HG03039 (cell line): ENCODE data around the gene UPB1.
"Not testable (repeated sequence)": the region's sequence is repeated elsewhere in the genome, so short reads cannot be mapped to it uniquely, and the experiment has no call there.

Source experiments
- ATAC-seq: cut with Tn5 transposase; IDR thresholded peaks from one replicate; pipeline ENCODE4 v1.9.1; 2021; ENCODE audit warnings: mild to moderate bottlenecking, moderate library complexity; ENCODE audit not compliant: unreplicated experiment

Gene UPB1

GRCh38 chr22:24525416-24526037 is 30.4 kb downstream of the UPB1 start:
- ATAC-seq: no peak

DNA sequence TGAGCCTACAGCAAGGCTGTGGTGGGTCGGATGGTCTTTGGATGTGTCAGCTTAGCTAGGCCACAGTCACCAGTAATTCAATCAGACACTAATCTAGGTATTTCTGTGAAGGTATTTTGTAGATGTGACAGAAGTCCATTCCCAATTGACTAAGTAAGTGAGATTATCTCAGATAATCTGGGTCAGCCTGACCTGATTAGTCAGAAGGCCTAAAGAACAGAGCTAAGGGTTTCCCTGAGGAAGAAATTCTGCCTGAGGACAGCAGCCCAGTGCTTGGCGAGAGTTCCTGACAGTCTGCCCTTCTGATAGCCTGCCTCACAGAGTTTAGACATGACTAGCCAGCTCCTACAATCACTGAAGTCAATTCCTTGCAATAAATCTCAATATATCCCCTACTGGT is 31.1 kb downstream of the UPB1 start:
- ATAC-seq: no peak

- no peak for ATAC-seq
Observed at GRCh38 chr22:24529898-24530297, 34.8 kb downstream of the UPB1 start.

GRCh38 chr22:24530968-24531367 is 35.8 kb downstream of the UPB1 start:
- not testable (repeated sequence) for ATAC-seq

DNA sequence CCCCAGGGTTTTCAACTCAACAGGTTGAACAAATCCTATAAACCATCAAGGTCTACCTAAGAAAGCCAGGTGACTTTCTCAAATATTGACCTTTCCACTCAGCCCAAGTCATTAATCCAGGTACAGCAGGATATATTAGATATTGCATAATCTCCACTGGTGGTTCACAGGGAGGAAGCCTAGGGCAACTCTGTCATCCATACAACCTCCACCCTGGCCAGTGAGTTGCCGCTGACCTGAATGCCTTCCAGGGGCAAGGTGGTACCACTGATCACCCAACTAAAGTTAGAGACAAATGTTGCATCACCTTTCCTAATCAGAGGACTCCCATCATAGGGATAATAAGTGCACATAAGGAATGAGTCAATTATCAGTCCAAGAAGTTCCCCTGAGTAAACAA is 36.9 kb downstream of the UPB1 start:
- ATAC-seq: no peak

- no peak for ATAC-seq
Observed at GRCh38 chr22:24535348-24535747, 40.2 kb downstream of the UPB1 start.

GRCh38 chr22:24536089-24536488 is 41.0 kb downstream of the UPB1 start:
- ATAC-seq: no peak

DNA sequence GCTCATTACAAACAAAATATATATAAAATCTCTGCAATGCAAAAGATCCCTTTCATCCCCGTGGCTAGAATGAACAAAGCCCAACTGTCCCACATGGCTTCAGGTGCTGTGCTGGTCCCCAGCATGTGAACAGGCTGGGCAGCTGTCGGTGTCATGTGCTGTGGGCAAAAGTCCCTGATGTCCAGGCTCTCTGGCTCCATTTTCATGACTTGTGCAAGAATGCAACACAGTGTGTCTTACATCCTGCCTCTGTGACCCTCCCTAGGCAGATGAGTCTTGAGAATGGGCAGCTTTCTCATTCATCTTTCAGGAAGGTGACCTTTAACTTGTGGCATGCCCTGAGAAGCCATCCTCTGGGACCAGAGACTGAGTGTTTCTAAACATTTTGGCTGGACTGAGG is 45.3 kb downstream of the UPB1 start:
- no peak for ATAC-seq

DNA sequence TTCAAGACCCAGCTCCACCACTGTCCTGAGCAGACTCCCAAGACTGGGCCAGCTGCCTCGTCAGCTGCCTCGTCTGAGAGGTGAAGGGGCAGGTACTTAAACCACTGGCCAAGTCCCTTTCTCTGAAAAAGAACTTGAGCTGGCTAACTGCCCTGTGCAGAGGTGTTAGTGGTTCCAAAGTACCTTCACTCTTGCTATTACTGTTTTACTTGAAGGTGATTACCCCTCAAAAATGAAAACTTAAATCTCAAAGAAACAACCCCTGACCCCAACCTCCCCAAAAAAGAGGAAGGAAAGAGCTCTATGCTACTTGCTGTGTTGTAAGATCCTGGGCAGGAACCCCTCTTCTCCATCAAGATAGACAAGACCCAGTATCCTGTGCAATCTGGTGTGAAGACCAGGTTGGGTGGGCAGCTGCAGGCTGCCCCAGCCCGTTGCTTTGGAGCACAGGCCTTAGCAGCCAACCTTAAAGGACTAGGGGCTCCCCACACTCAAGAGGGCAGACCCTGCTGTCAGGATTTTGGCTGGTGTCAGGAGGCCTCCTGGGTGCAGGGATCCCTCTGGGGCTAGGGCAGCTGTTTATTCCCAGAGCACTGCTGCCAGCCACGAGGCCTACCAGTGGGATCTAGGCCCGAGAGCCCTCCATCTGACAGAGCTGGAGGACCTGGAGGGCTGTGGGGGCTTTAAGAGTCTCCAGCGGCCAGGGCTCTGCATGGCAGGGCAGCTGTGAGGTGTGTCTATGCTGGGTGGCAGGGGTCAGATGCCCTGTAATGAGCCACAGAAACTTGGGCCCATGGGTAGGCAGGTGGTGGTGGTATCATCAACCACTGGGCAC is 46.8 kb downstream of the UPB1 start:
- ATAC-seq: no peak

- ATAC-seq: no peak
Observed at GRCh38 chr22:24542641-24543040, 47.5 kb downstream of the UPB1 start.

- ATAC-seq: no peak
Observed at GRCh38 chr22:24543185-24543601, 48.1 kb downstream of the UPB1 start.

GRCh38 chr22:24543679-24544243 is 48.6 kb downstream of the UPB1 start:
- no peak for ATAC-seq

DNA sequence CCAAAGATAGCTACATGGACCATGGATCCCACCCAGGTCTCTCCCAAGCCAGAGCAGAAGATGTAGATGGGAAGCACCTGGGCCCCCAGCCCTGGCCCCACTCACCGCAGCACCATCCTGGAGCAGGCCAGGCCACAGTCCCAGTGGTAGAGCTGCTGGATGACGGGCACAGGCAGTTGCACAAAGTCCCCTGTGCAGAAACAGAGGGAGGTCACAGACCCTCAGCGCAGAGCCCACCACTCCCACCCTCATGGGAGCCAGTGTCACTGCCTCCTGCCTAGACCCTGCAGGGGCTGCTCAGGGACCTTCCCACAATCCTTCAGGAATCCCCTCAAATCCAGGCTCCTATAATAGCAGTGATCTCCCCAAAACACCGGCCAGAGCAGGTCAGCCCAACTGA is 53.7 kb downstream of the UPB1 start:
- no peak for ATAC-seq

- no peak for ATAC-seq
Observed at GRCh38 chr22:24550028-24550901, 55.1 kb downstream of the UPB1 start.

GRCh38 chr22:24550902-24551435 is 55.8 kb downstream of the UPB1 start:
- ATAC-seq: no peak

DNA sequence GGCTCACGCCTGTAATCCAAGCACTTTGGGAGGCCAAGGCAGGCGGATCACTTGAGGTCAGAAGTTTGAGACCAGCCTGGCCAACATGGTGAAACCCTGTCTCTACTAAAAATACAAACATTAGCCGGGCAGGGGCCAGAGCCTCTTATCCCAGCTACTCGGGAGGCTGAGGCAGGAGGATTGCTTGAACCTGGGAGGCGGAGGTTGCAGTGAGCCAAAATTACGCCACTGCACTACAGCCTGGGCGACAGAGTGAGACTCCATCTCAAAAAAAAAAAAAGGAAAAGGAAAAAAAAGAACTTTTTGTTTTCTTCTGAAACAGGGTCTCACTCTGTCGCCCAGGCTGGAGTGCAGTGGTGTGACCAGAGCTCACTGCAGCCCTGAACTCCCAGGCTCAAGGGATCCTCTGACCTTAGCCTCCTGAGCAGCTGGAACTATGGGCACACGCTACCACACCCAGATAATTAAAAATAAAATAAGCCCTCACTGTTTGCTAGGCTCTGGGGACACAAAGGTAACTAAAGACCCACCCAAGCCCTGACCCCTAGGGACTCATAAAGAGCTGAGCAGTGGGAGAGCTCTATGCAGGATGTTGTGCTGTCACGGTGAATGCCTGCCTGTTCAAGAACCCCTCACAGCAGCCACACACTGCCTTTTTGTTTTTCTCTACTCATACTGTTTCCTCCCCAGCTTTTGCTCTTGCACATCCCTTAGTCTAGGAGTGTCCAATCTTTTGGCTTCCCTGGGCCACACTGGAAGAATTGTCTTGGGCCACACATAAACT is 57.6 kb downstream of the UPB1 start:
- not testable (repeated sequence) for ATAC-seq

- ATAC-seq: no peak
Observed at GRCh38 chr22:24553597-24554312, 58.6 kb downstream of the UPB1 start.

- ATAC-seq: no peak
Observed at GRCh38 chr22:24554313-24555164, 59.4 kb downstream of the UPB1 start, which contains the start of gene GUCD1. TSS of gene GUCD1 (minus strand) at chr22:24555138. CDS start at chr22:24554991, 147 bp downstream.
